SK-N-SH (cell line): ENCODE results near the gene MED15. TPM values are rescaled to one million over a fixed set of nuclear protein-coding genes. Genes with fewer than 3 reads are reported as not detected.

Experiments
- CTCF ChIA-PET: fragments of 300-600, 350-600 bp; formaldehyde crosslinking; extraction: SDS; loops from one replicate; lab custom pipeline; 2021; lab: Yijun Ruan, JAX
- POLR2A ChIA-PET: fragments of 350-600 bp; sonication (Branson Sonifier 250); formaldehyde crosslinking; extraction: SDS; loops from one replicate; lab custom pipeline; 2020; ENCODE audit warnings: antibody characterized with exemption, inconsistent platforms; lab: Yijun Ruan, JAX
- DNase-seq: peaks from one replicate; pipeline ENCODE4 v3.0.0; 2012
- H2AFZ ChIP-seq: fragments of 200-600 bp; sonication (generic); 2 replicates; pipeline ENCODE4 v1.8.1; 2016; ENCODE audit warnings: antibody characterized with exemption, mild to moderate bottlenecking, low read depth
- H3F3A ChIP-seq: fragments of 200-600 bp; sonication (generic); replicated peaks from 2 replicates; pipeline ENCODE3; 2016; ENCODE audit warnings: antibody characterized with exemption, mild to moderate bottlenecking; ENCODE audit not compliant: insufficient read depth
- H3K27ac ChIP-seq, 2 experiments: fragments of 200-500 bp in 1 of 2; fragments of 200-600 bp in 1 of 2; sonication (Bioruptor generic) in 1 of 2; sonication (generic), shearing (Covaris generic) in 1 of 2; 2 replicates each; pipeline versions ENCODE4 v1.5.1 to v1.6.1; 2014 to 2016; ENCODE audit warnings: low read depth in 2 of 2, inconsistent platforms in 1 of 2, low read length in 1 of 2, mild to moderate bottlenecking in 1 of 2, mixed read lengths in 1 of 2
- H3K27me3 ChIP-seq: fragments of 200-600 bp; sonication (generic), shearing (Covaris generic); 2 replicates; pipeline ENCODE4 v1.6.1; 2016; ENCODE audit warnings: mixed run types; ENCODE audit not compliant: insufficient read depth
- H3K36me3 ChIP-seq, 2 experiments: fragments of 200-500 bp in 1 of 2; fragments of 200-600 bp in 1 of 2; sonication (Bioruptor generic) in 1 of 2; sonication (generic) in 1 of 2; replicated peaks in 1 of 2; 2 replicates each; pipeline versions ENCODE3 to v1.5.1; 2014 to 2016; ENCODE audit warnings: low read length in 1 of 2, mild to moderate bottlenecking in 1 of 2; ENCODE audit not compliant: insufficient read depth in 2 of 2, control insufficient read depth in 1 of 2
- H3K4me1 ChIP-seq, 2 experiments: fragments of 200-500 bp in 1 of 2; fragments of 200-600 bp in 1 of 2; sonication (Bioruptor generic) in 1 of 2; sonication (generic), shearing (Covaris generic) in 1 of 2; 2 replicates each; pipeline versions ENCODE4 v1.5.1 to v1.6.1; 2014 to 2016; ENCODE audit warnings: low read depth in 1 of 2, low read length in 1 of 2, mixed run types in 1 of 2; ENCODE audit not compliant: insufficient read depth in 2 of 2, control insufficient read depth in 1 of 2
- H3K4me2 ChIP-seq: fragments of 200-600 bp; sonication (generic), shearing (Covaris generic); 2 replicates; pipeline ENCODE4 v1.6.1; 2017; ENCODE audit warnings: mixed run types
- H3K4me3 ChIP-seq, 2 experiments: fragments of 200-500 bp in 1 of 2; fragments of 200-600 bp in 1 of 2; sonication (Bioruptor generic) in 1 of 2; sonication (generic), shearing (Covaris generic) in 1 of 2; 2 replicates each; pipeline versions ENCODE4 v1.5.1 to v1.8.1; 2014 to 2016; ENCODE audit warnings: low read depth in 2 of 2, inconsistent platforms in 1 of 2, low read length in 1 of 2, mild to moderate bottlenecking in 1 of 2, mixed read lengths in 1 of 2, moderate library complexity in 1 of 2
- H3K79me2 ChIP-seq: fragments of 200-600 bp; sonication (generic); 2 replicates; pipeline ENCODE4 v1.8.1; 2017; ENCODE audit warnings: mild to moderate bottlenecking; ENCODE audit not compliant: insufficient read depth
- H3K9ac ChIP-seq: fragments of 200-600 bp; sonication (generic); 2 replicates; pipeline ENCODE4 v1.6.1; 2017; ENCODE audit warnings: mixed run types
- H3K9me2 ChIP-seq: fragments of 200-600 bp; sonication (generic); 2 replicates; pipeline ENCODE4 v1.6.1; 2017; ENCODE audit warnings: mixed run types
- H3K9me3 ChIP-seq: fragments of 200-600 bp; sonication (generic); 2 replicates; pipeline ENCODE4 v1.6.1; 2017; ENCODE audit warnings: mixed run types, mild to moderate bottlenecking, moderate library complexity
- H4K20me1 ChIP-seq: fragments of 200-600 bp; sonication (generic); 2 replicates; pipeline ENCODE4 v1.6.1; 2017; ENCODE audit warnings: mild to moderate bottlenecking, mixed run types; ENCODE audit not compliant: insufficient read depth
- CHD2 ChIP-seq: fragments of 150-350 bp; IDR thresholded peaks from 2 replicates; pipeline ENCODE4 v1.6.1; 2018; ENCODE audit warnings: low read length; ENCODE audit not compliant: partially characterized antibody
- FOSL2 ChIP-seq: IDR thresholded peaks from 2 replicates; pipeline ENCODE4 v1.4.0; 2012; ENCODE audit warnings: low read depth, mild to moderate bottlenecking, moderate library complexity, borderline replicate concordance
- FOXJ3 ChIP-seq: sonication (generic); formaldehyde crosslinking; IDR thresholded peaks from 2 replicates; pipeline ENCODE4 v1.5.1; 2020; ENCODE audit warnings: mild to moderate bottlenecking, missing genetic modification reagents
- FOXM1 ChIP-seq: IDR thresholded peaks from 2 replicates; pipeline ENCODE4 v1.4.0; 2012; ENCODE audit warnings: low read depth, mild to moderate bottlenecking
- GABPA ChIP-seq: IDR thresholded peaks from 2 replicates; pipeline ENCODE4 v1.4.0; 2012; ENCODE audit warnings: low read depth, mild to moderate bottlenecking
- GATA2 ChIP-seq: sonication (generic); formaldehyde crosslinking; IDR thresholded peaks from 2 replicates; pipeline ENCODE4 v1.5.0; 2020; ENCODE audit warnings: mild to moderate bottlenecking, missing genetic modification reagents
- JUND ChIP-seq: IDR thresholded peaks from 2 replicates; pipeline ENCODE4 v1.4.0; 2012
- MEF2A ChIP-seq: IDR thresholded peaks from 2 replicates; pipeline ENCODE4 v1.4.0; 2012; ENCODE audit warnings: low read depth, borderline replicate concordance
- MXI1 ChIP-seq: IDR thresholded peaks from 2 replicates; pipeline ENCODE4 v1.6.1; 2012; ENCODE audit warnings: mild to moderate bottlenecking, low read depth, low read length, improper control_type of control experiment
- NFIC ChIP-seq: IDR thresholded peaks from 2 replicates; pipeline ENCODE4 v1.4.0; 2012; ENCODE audit warnings: borderline replicate concordance
- NRF1 ChIP-seq: IDR thresholded peaks from 2 replicates; pipeline ENCODE4 v1.6.1; 2012; ENCODE audit warnings: low read depth, mild to moderate bottlenecking, low read length
- PBX3 ChIP-seq: IDR thresholded peaks from 2 replicates; pipeline ENCODE4; 2012
- POLR2AphosphoS5 ChIP-seq: IDR thresholded peaks from 2 replicates; pipeline ENCODE4 v1.6.1; 2012; ENCODE audit warnings: low read depth, low read length
- RAD21 ChIP-seq: IDR thresholded peaks from 2 replicates; pipeline ENCODE4 v1.6.1; 2012; ENCODE audit warnings: mild to moderate bottlenecking, low read length
- RCOR1 ChIP-seq: fragments of 150-350 bp; IDR thresholded peaks from 2 replicates; pipeline ENCODE4 v1.6.1; 2017; ENCODE audit warnings: antibody characterized with exemption, low read length
- RXRA ChIP-seq: IDR thresholded peaks from 2 replicates; pipeline ENCODE4 v1.4.0; 2012; ENCODE audit warnings: low read depth, mild to moderate bottlenecking, borderline replicate concordance
- YY1 ChIP-seq: IDR thresholded peaks from 2 replicates; pipeline ENCODE4 v1.4.0; 2012; ENCODE audit warnings: low read depth, mild to moderate bottlenecking
- ZBTB33 ChIP-seq: IDR thresholded peaks from 2 replicates; pipeline ENCODE4 v1.4.0; 2012; ENCODE audit warnings: low read depth, borderline replicate concordance
- WGBS: methylation state at CpG from one replicate; pipeline ENCODE4 v1.1.6; 2017; ENCODE audit warnings: low lambda C conversion rate; 5-methylcytosine and 5-hydroxymethylcytosine counted together
- polyA plus RNA-seq, 3 experiments: library from polyadenylated mRNA; depleted of rRNA; stranded (reverse); fragments of >200 nt; gene quantifications; 2 replicates each; pipeline ENCODE4 v1.2.3, GENCODE V29; 2012
- TF ChIP-seq, protein P1 (sequence below): IDR thresholded peaks from 2 replicates; pipeline ENCODE4 v1.4.0; 2012; ENCODE audit warnings: low read depth
- TF ChIP-seq, protein P2 (sequence below): fragments of 150-350 bp; IDR thresholded peaks from 2 replicates; pipeline ENCODE4 v1.6.1; 2017; ENCODE audit warnings: antibody characterized with exemption, low read length, low read depth, borderline replicate concordance

MED15 gene
- polyA plus RNA-seq, 1 of the 3 experiments (the other 2 are of a cell fraction), result 45.1 TPM

DNA sequence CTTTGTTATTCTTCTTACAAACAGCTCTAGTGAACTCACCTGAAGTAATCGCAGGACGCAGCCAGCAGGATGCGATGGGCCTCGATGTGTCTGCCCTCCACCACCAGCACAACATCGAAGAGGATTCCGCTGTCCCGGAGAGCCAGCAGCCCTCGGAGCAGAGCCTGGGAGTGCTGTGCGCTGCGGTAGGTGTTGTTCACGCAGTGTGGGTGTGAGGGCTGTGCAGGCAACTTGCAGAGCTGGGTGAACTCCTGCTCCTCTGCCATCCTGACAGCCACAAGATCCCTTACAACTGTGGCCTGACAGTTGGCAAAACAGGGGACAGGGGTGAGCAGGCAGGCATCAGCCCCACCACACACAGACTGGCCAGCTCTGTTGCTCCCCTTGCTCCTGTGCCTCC, 18.5 kb upstream of the MED15 start:
- Histone ChIP-seq H3K27ac (no peak overlapping the region), H3K4me1 (peaks cover 0 to 5% of the 10 kb centered on the region in 2 experiments; a peak in 1 of 4 replicates), H3K9ac (no peak overlapping the region), H3K27me3 (no peaks in the 10 kb centered on the region), H3K4me2 (no peak overlapping the region), H3K36me3 (peaks cover 0 to 8% of the 10 kb centered on the region in 2 experiments), H3K9me2 (no peaks in the 10 kb centered on the region), H4K20me1 (peaks cover 24% of the 10 kb centered on the region), H3F3A (no peaks in the 10 kb centered on the region), H3K79me2 (peaks cover 61% of the 10 kb centered on the region), H2AFZ (no peak overlapping the region), H3K9me3 (no peaks in the 10 kb centered on the region), H3K4me3 (no peak overlapping the region)
- WGBS, result 92% methylated on average over 6 of the region's 11 CpGs
- DNase-seq, result no peak
- ChIA-PET CTCF (interaction anchor here (1.2 kb wide), 1 partner anchor 71 kb away, joined by 4 read pairs; no protein-coding TSS in a partner anchor), POLR2A (no interaction called here)
- TF ChIP-seq YY1 (no peak), JUND (no peak), CHD2 (no peak), FOXM1 (no peak), ZBTB33 (no peak), PBX3 (no peak), NRF1 (no peak), RXRA (no peak), GATA2 (CRISPR knock-in tag) (no peak), POLR2AphosphoS5 (no peak), FOXJ3 (CRISPR knock-in tag) (no peak), RCOR1 (no peak), GABPA (no peak), FOSL2 (no peak), RAD21 (no peak), NFIC (no peak), MXI1 (no peak), MEF2A (no peak)
- TF ChIP-seq, protein P1, sequence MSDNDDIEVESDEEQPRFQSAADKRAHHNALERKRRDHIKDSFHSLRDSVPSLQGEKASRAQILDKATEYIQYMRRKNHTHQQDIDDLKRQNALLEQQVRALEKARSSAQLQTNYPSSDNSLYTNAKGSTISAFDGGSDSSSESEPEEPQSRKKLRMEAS, result no peak
- TF ChIP-seq, protein P2, sequence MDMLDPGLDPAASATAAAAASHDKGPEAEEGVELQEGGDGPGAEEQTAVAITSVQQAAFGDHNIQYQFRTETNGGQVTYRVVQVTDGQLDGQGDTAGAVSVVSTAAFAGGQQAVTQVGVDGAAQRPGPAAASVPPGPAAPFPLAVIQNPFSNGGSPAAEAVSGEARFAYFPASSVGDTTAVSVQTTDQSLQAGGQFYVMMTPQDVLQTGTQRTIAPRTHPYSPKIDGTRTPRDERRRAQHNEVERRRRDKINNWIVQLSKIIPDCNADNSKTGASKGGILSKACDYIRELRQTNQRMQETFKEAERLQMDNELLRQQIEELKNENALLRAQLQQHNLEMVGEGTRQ, result no peak
